Ascending aorta (tissue), 2 donors: ENCODE measurements around the gene FBXO36. TPM values are rescaled to one million over a fixed set of nuclear protein-coding genes. Genes with fewer than 3 reads are reported as not detected.

Experiments used
- DNase-seq, 2 donors: peaks; one replicate each; pipeline ENCODE4 v3.0.0-alpha.2; 2019; ENCODE audit warnings: low spot score in 2 of 2
- H3K27ac ChIP-seq, 2 donors: fragments of 200-600 bp; sonication (generic); one replicate each; pipeline ENCODE4 v1.5.1; 2016 to 2017; ENCODE audit warnings: mild to moderate bottlenecking in 1 of 2
- H3K27me3 ChIP-seq: fragments of 200-600 bp; sonication (generic); one replicate; pipeline ENCODE4 v1.5.1; 2017
- H3K36me3 ChIP-seq, 2 donors: fragments of 200-600 bp; sonication (generic); one replicate each; pipeline ENCODE4 v1.5.1; 2016
- H3K4me1 ChIP-seq, 2 donors: fragments of 200-600 bp; sonication (generic); one replicate each; pipeline ENCODE4 v1.5.1; 2016 to 2017; ENCODE audit warnings: mild to moderate bottlenecking in 1 of 2
- H3K4me3 ChIP-seq, 2 donors: fragments of 200-600 bp; sonication (generic); one replicate each; pipeline ENCODE4 v1.5.1; 2016 to 2017; ENCODE audit warnings: mild to moderate bottlenecking in 1 of 2
- H3K9me3 ChIP-seq, 2 donors: fragments of 200-600 bp; sonication (generic); one replicate each; pipeline ENCODE4 v1.5.1; 2016
- intact Hi-C: fragments of 100-400 bp; cut with DNase I; formaldehyde crosslinking; loops from one replicate; pipeline ENCODE4 v1.15.1; 2023
- total RNA-seq: library from RNA; depleted of rRNA; stranded (reverse); fragments of >200 nt; gene quantifications from one replicate; pipeline ENCODE4 v1.1.0, GENCODE V29; 2016
- TF ChIP-seq, protein P1 (sequence below), 3 experiments: fragments of 200-600 bp in 2 of 3; fragments of 450-650 bp in 1 of 3; sonication (generic) in 2 of 3; IDR thresholded peaks; one replicate each; pipeline ENCODE4 v1.5.1; 2016 to 2019; ENCODE audit warnings: antibody characterized with exemption in 3 of 3, mild to moderate bottlenecking in 1 of 3, moderate library complexity in 1 of 3

Gene FBXO36
- total RNA-seq, 1 donor from 2014 or later: 1.6 TPM

DNA sequence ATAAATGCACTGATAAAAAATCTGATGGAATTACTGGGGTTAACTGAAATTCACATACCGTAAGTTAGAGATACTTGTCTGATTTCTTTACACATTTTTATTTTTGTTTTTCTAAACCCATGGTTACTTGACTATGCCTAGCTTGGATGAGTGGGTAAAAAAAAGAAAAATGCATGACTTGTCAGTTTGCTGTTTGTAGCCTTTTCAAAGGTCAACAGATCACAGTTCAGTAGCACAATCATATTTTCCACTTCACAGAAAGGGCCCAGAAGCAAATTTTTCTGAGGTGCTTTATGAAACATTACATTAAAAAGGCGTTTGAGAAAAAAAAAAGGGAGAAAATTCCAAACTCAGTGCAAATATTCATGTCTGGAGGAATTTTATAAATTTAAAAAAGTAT is 130.0 kb downstream of the FBXO36 start:
- no peaks in the 10 kb centered on the region for H3K4me1 ChIP-seq
- no peak overlapping the region for H3K27ac ChIP-seq
- no peak for DNase-seq
- intact Hi-C loops: no loop called here
- no peaks in the 10 kb centered on the region for H3K27me3 ChIP-seq
- H3K9me3 ChIP-seq: no peaks in the 10 kb centered on the region
- no peaks in the 10 kb centered on the region for H3K36me3 ChIP-seq
- H3K4me3 ChIP-seq: no peak overlapping the region
- TF ChIP-seq, protein P1, sequence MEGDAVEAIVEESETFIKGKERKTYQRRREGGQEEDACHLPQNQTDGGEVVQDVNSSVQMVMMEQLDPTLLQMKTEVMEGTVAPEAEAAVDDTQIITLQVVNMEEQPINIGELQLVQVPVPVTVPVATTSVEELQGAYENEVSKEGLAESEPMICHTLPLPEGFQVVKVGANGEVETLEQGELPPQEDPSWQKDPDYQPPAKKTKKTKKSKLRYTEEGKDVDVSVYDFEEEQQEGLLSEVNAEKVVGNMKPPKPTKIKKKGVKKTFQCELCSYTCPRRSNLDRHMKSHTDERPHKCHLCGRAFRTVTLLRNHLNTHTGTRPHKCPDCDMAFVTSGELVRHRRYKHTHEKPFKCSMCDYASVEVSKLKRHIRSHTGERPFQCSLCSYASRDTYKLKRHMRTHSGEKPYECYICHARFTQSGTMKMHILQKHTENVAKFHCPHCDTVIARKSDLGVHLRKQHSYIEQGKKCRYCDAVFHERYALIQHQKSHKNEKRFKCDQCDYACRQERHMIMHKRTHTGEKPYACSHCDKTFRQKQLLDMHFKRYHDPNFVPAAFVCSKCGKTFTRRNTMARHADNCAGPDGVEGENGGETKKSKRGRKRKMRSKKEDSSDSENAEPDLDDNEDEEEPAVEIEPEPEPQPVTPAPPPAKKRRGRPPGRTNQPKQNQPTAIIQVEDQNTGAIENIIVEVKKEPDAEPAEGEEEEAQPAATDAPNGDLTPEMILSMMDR (IDR thresholded peaks at IDR 0.05): no peak

DNA sequence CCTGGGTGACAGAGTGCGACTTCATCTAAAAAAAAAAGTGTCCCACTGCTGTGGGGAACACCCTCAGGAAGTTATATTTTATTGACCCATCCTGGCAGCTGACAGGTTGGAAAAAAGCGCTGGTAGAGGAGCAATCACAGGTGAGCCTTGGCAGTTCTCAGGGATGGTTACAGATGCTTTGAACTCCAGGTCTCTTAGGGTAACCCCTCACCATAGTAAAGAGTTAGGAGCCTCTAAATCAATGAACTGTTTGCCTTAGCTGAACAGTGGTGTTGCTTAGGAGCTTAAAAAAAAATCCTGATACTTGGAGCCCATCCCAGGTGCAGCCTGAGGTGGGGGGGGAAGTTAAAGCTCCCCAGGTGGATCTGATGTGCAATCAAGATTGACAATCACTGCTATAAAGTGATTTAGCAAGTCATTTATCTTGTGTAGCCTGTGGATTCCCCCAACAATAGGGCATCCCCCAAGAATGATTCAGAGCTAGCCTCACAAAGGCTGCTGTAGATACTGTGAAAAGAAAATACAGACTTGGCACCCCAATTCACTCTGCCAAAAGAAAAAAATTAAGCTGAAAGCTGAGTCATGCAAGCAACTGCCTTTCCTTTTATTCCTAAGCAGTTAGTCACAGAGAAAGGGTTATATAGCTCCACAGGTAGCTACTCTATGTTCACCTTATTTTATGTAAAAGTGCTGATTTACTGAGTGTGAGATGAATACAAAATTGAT is 131.6 kb downstream of the FBXO36 start:
- H3K27me3 ChIP-seq: no peaks in the 10 kb centered on the region
- no peaks in the 10 kb centered on the region for H3K9me3 ChIP-seq
- H3K27ac ChIP-seq: no peak overlapping the region
- H3K36me3 ChIP-seq: no peaks in the 10 kb centered on the region
- TF ChIP-seq, protein P1 (IDR thresholded peaks at IDR 0.05): no peak
- no peaks in the 10 kb centered on the region for H3K4me1 ChIP-seq
- intact Hi-C loops: no loop called here
- DNase-seq: no peak
- H3K4me3 ChIP-seq: no peak overlapping the region

DNA sequence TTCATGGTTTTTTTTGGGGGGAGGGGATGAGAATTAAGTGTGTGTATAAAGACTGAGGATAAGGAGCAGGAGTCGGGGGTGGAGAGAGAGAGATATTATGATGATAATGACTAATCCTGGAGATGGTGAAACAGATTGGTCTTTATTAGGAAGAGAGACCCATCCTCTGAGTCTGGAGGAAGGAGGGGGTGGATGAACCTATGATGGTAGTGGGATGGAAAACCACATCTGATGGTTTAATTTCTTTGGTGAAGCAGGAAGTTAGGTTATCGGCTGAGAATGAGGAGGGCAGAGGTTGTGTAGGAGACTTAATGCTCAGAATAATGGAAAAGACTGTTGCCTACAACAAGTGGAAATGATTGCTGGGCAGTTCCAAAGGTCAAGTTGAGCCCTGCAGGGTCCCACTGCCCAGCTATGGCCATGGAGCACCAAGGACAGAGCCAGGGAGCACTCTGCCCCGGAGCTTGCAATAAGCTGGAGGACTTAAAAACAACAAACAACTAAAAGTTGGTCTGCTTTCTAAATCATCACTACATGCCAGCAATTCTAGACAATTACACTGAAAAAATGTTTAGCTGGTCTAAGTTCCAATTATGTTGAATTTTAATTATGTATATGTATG is 138.5 kb downstream of the FBXO36 start:
- TF ChIP-seq, protein P1 (IDR thresholded peaks at IDR 0.05): no peak
- DNase-seq: no peak
- Histone ChIP-seq H3K4me1 (no peaks in the 10 kb centered on the region), H3K9me3 (no peaks in the 10 kb centered on the region), H3K4me3 (no peak overlapping the region), H3K36me3 (no peaks in the 10 kb centered on the region), H3K27me3 (no peaks in the 10 kb centered on the region), H3K27ac (no peak overlapping the region)
- intact Hi-C loops: no loop called here

Other genes starting within 250 kb of the FBXO36 start
- gene DNER, start 207.9 kb upstream of the FBXO36 start, total RNA-seq: 1.2 TPM
- 79.4 TPM for gene TRIP12, start 494 bp upstream of the FBXO36 start, total RNA-seq
- 15.8 TPM for gene SLC16A14, start 146.4 kb downstream of the FBXO36 start, total RNA-seq